Thyroid gland (tissue), 4 donors: ENCODE data around the gene FXYD1.

Experiments
- CTCF ChIP-seq, 6 experiments: fragments of 200-600 bp in 3 of 6; fragments of 450-650 bp in 3 of 6; sonication (generic) in 3 of 6; IDR thresholded peaks; one replicate each; pipeline ENCODE4 v1.5.1; 2016 to 2019; ENCODE audit warnings: antibody characterized with exemption in 6 of 6, mild to moderate bottlenecking in 2 of 6, inconsistent platforms in 1 of 6, moderate library complexity in 1 of 6
- POLR2A ChIP-seq, 2 donors: fragments of 450-650 bp; IDR thresholded peaks; one replicate each; pipeline ENCODE4 v1.6.1; 2017; ENCODE audit warnings: antibody characterized with exemption in 2 of 2, mild to moderate bottlenecking in 2 of 2, moderate library complexity in 1 of 2

DNA sequence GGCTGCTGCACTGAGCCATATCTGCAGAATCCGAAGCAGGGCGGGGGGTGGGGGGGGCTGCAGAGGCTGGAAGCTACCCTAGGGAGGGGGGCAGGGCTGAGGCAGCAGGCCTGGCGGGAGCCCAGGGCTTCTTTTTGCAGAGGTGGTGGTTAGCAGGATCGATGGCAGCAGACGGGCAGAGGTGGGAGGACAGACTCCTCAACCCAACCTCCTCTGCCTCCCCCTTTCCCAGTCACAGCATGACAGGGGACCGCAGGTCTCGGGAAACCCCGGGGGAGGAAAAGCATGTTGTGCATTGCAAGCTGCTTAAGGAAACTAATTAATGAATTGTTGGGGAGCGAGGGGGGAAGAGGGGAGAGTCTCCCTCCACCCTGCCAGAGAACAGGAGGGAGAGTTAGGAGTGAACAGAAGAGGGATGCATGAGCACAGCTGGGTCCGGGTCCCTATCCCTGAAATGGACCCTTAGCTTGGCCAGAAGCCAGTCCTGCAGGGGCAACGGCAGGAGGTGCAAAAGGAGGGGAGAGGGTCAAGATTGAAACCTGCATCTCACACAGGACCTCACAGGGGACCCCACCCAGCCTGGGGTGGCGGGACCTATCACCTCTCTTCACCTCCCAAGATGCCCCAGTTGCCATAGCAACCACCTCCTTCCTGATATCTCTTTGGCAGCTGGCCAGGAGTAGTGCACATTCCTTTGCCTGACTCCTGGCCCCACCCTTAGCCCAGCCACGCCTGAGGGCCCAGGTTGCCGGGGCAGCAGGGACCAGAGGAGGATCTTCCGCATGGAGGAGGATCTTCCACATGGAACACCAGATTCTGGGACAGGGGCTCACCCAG, 6.2 kb downstream of the FXYD1 start:
- no peak for TF ChIP-seq CTCF (IDR thresholded peaks at IDR 0.05)
- no peak for TF ChIP-seq POLR2A (IDR thresholded peaks at IDR 0.05)
